Mucosa of descending colon (tissue), 3 donors: ENCODE data around the gene PCDHGA7. TPM values are rescaled to one million over a fixed set of nuclear protein-coding genes. Genes with fewer than 3 reads are reported as not detected.
"Not testable (repeated sequence)": the region's sequence is repeated elsewhere in the genome, so short reads cannot be mapped to it uniquely, and the experiment has no call there.

Experiments used
- ATAC-seq: fragments of 200-7000 bp; cut with Tn5 transposase; one replicate; pipeline ENCODE4 v1.9.1; 2020; ENCODE audit warnings: mild to moderate bottlenecking, moderate library complexity
- DNase-seq, 3 donors: peaks; one replicate each; pipeline ENCODE4 v3.0.0-alpha.2; 2020
- H3K36me3 ChIP-seq: fragments of 200-600 bp; one replicate; pipeline ENCODE4 v1.8.0; 2021; ENCODE audit warnings: low read depth, mild to moderate bottlenecking
- H3K4me1 ChIP-seq: fragments of 200-600 bp; one replicate; pipeline ENCODE4 v1.8.0; 2021; ENCODE audit warnings: low read depth, mild to moderate bottlenecking
- H3K4me3 ChIP-seq: fragments of 200-600 bp; one replicate; pipeline ENCODE4 v1.8.0; 2021; ENCODE audit warnings: mild to moderate bottlenecking
- H3K9me3 ChIP-seq: fragments of 200-600 bp; one replicate; pipeline ENCODE4 v1.8.0; 2021; ENCODE audit warnings: mild to moderate bottlenecking
- CTCF ChIP-seq: fragments of 200-600 bp; IDR thresholded peaks from one replicate; pipeline ENCODE4 v1.8.0; 2022; ENCODE audit warnings: antibody characterized with exemption, mild to moderate bottlenecking
- intact Hi-C, 2 donors: fragments of 100-400 bp; cut with DNase I in 1 of 2; cut with micrococcal nuclease in 1 of 2; formaldehyde crosslinking; loops; one replicate each; pipeline versions ENCODE4 v1.11.0 to v1.11.1; 2022; cut with DNase I, micrococcal nuclease
- total RNA-seq, 3 donors: library from RNA; stranded (reverse); fragmentation: NEBNext Ultra II Directional in 2 of 3; extraction: Animal tissue kit (Norgen Biotek cat#: 25700) in 2 of 3; gene quantifications; one replicate each; pipeline versions ENCODE4 v1.2.1 to v1.2.4, GENCODE V29; 2021 to 2023
- donor health status: DM: no; HTN: no; CAD: no; lungs with moderate emphysema.
- donor health status: DM: no; HTN: no; CAD: no.
- donor health status: DM: no; HTN: yes; CAD: no.

PCDHGA7 gene
- total RNA-seq, 3 donors from 2014 or later, result 1.0 to 5.6 (median 1.7) TPM

DNA sequence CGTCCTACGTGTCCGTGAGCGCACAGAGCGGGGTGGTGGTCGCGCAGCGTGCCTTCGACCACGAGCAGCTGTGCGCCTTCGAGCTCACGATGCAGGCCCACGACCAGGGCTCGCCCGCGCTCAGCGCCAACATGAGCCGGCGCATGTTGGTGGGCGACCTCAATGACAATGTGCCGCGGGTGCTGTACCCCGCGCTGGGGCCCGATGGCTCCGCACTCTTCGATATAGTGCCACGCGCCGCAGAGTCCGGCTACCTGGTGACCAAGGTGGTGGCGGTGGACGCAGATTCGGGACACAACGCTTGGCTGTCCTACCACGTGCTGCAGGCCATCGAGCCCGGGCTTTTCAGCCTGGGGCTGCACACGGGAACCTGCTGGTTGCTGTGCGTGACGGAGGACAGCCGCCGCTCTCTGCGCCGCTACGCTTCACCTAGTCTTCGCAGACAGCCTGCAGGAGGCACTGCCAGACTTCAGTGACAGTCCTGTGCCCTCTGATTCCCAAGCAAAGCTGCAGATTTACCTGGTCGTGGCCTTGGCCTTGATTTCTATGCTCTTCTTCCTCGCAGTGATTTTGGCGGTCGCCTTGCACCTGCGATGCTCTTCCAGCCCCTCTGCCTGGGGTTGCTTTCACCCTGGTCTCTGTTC is 45.4 kb downstream of the PCDHGA7 start:
- no peaks in the 10 kb centered on the region for H3K4me1 ChIP-seq
- intact Hi-C loops, result no loop called here
- no peak for ATAC-seq

GRCh38 chr5:141430332-141431113 is 48.0 kb downstream of the PCDHGA7 start, which contains the start of gene PCDHGA12:
Gene PCDHGA12, plus strand, starts transcription at chr5:141430507. Its CDS starts 253 bp downstream, at chr5:141430760.
- Histone ChIP-seq H3K4me3 (no peak within 1 kb of the TSS), H3K9me3 (peaks cover 93% of the 10 kb centered on the region), H3K4me1 (no peaks in the 10 kb centered on the region), H3K36me3 (no peaks in the 10 kb centered on the region)
- no peak for TF ChIP-seq CTCF
- intact Hi-C loops, result no loop called here
- DNase-seq, result no peak
- peak; percentile 32 for ATAC-seq

More for the DNA sequence above, 45.4 kb downstream of the PCDHGA7 start:
- Histone ChIP-seq H3K36me3 (no peaks in the 10 kb centered on the region), H3K4me3 (no peak overlapping the region), H3K9me3 (peaks cover 99% of the 10 kb centered on the region)
- no peak for DNase-seq
- no peak for TF ChIP-seq CTCF

GRCh38 chr5:141431286-141431685 is 48.7 kb downstream of the PCDHGA7 start:
- no peak for ATAC-seq
- no peak for DNase-seq
- Histone ChIP-seq H3K4me1 (no peaks in the 10 kb centered on the region), H3K4me3 (no peak overlapping the region), H3K9me3 (peaks cover 92% of the 10 kb centered on the region), H3K36me3 (no peaks in the 10 kb centered on the region)
- no peak for TF ChIP-seq CTCF
- intact Hi-C loops, result no loop called here

DNA sequence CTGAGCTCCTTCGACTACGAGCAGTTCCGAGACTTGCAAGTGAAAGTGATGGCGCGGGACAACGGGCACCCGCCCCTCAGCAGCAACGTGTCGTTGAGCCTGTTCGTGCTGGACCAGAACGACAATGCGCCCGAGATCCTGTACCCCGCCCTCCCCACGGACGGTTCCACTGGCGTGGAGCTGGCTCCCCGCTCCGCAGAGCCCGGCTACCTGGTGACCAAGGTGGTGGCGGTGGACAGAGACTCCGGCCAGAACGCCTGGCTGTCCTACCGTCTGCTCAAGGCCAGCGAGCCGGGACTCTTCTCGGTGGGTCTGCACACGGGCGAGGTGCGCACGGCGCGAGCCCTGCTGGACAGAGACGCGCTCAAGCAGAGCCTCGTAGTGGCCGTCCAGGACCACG is 49.8 kb downstream of the PCDHGA7 start:
- ATAC-seq, DNase-seq, H3K4me1 ChIP-seq, intact Hi-C loops, H3K36me3 ChIP-seq, H3K4me3 ChIP-seq: not testable (repeated sequence)
- H3K9me3 ChIP-seq, result peaks cover 92% of the 10 kb centered on the region

DNA sequence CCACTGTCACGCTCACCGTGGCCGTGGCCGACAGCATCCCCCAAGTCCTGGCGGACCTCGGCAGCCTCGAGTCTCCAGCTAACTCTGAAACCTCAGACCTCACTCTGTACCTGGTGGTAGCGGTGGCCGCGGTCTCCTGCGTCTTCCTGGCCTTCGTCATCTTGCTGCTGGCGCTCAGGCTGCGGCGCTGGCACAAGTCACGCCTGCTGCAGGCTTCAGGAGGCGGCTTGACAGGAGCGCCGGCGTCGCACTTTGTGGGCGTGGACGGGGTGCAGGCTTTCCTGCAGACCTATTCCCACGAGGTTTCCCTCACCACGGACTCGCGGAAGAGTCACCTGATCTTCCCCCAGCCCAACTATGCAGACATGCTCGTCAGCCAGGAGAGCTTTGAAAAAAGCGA is 50.2 kb downstream of the PCDHGA7 start:
- DNase-seq, result not testable (repeated sequence)
- peaks cover 92% of the 10 kb centered on the region for H3K9me3 ChIP-seq

GRCh38 chr5:141434006-141434405 is 51.5 kb downstream of the PCDHGA7 start:
- DNase-seq (no peak), ATAC-seq (no peak)
- H3K36me3 ChIP-seq, result no peaks in the 10 kb centered on the region
- no peak overlapping the region for H3K4me3 ChIP-seq
- intact Hi-C loops, result no loop called here
- H3K9me3 ChIP-seq, result peaks cover 86% of the 10 kb centered on the region
- no peaks in the 10 kb centered on the region for H3K4me1 ChIP-seq
- no peak for TF ChIP-seq CTCF

More for the DNA sequence above, 50.2 kb downstream of the PCDHGA7 start:
- ATAC-seq, H3K36me3 ChIP-seq, intact Hi-C loops, H3K4me3 ChIP-seq, H3K4me1 ChIP-seq: not testable (repeated sequence)

Other genes with a start within 250 kb of the PCDHGA7 start
- gene PCDHB5, start 247.5 kb upstream of the PCDHGA7 start, total RNA-seq, result 1 to 10 TPM in 1 of 3 donors, under 1 TPM in 2; 0.41 to 3.0 (median 0.60) TPM
- gene PCDHB6, start 232.7 kb upstream of the PCDHGA7 start, total RNA-seq, result under 1 TPM; 0.24 to 0.60 (median 0.29) TPM
- 1 to 10 TPM in 1 of 3 donors, under 1 TPM in 1, not detected in 1; 0.55 to 2.5 TPM for gene PCDHB7, start 210.1 kb upstream of the PCDHGA7 start, total RNA-seq
- gene PCDHB8, start 205.0 kb upstream of the PCDHGA7 start, total RNA-seq, result 1 to 10 TPM in 1 of 3 donors, under 1 TPM in 2; 0.12 to 2.1 (median 0.72) TPM
- 1 to 10 TPM in 1 of 3 donors, under 1 TPM in 2; 0.49 to 3.4 (median 0.89) TPM for gene PCDHB16, start 200.4 kb upstream of the PCDHGA7 start, total RNA-seq
- 1 to 10 TPM in 1 of 3 donors, under 1 TPM in 2; 0.26 to 2.4 (median 0.70) TPM for gene PCDHB9, start 195.6 kb upstream of the PCDHGA7 start, total RNA-seq
- 1 to 10 TPM in 1 of 3 donors, under 1 TPM in 2; 0.35 to 4.9 (median 0.60) TPM for gene PCDHB10, start 190.4 kb upstream of the PCDHGA7 start, total RNA-seq
- 1 to 10 TPM in 2 of 3 donors, under 1 TPM in 1; 0.55 to 5.8 (median 1.3) TPM for gene PCDHB11, start 183.1 kb upstream of the PCDHGA7 start, total RNA-seq
- gene PCDHB12, start 174.0 kb upstream of the PCDHGA7 start, total RNA-seq, result 1 to 10 TPM in 1 of 3 donors, under 1 TPM in 2; 0.52 to 3.9 (median 0.67) TPM
- gene PCDHB13, start 168.8 kb upstream of the PCDHGA7 start, total RNA-seq, result 1 to 10 TPM; 1.2 to 4.3 (median 1.9) TPM
- gene PCDHB14, start 159.4 kb upstream of the PCDHGA7 start, total RNA-seq, result 1 to 10 TPM in 2 of 3 donors, under 1 TPM in 1; 0.98 to 6.1 (median 2.0) TPM
- gene PCDHB15, start 137.3 kb upstream of the PCDHGA7 start, total RNA-seq, result 1 to 10 TPM in 2 of 3 donors, under 1 TPM in 1; 0.69 to 4.3 (median 1.2) TPM
- gene SLC25A2, start 78.7 kb upstream of the PCDHGA7 start, total RNA-seq, result 1 to 10 TPM; 1.2 to 1.7 (median 1.5) TPM
- 10 to 100 TPM; 52.6 to 70.4 (median 56.9) TPM for gene TAF7, start 62.0 kb upstream of the PCDHGA7 start, total RNA-seq
- 1 to 10 TPM in 1 of 3 donors, under 1 TPM in 2; 0.35 to 1.6 (median 0.43) TPM for gene PCDHGA1, start 52.2 kb upstream of the PCDHGA7 start, total RNA-seq
- 1 to 10 TPM in 1 of 3 donors, under 1 TPM in 2; 0.41 to 3.8 (median 0.51) TPM for gene PCDHGA2, start 44.0 kb upstream of the PCDHGA7 start, total RNA-seq
- gene PCDHGA3, start 38.9 kb upstream of the PCDHGA7 start, total RNA-seq, result 1 to 10 TPM in 1 of 3 donors, under 1 TPM in 2; 0.24 to 2.2 (median 0.43) TPM
- gene PCDHGB1, start 32.6 kb upstream of the PCDHGA7 start, total RNA-seq, result 1 to 10 TPM; 1.0 to 4.1 (median 1.2) TPM
- 1 to 10 TPM in 2 of 3 donors, under 1 TPM in 1; 0.90 to 4.6 (median 1.2) TPM for gene PCDHGA4, start 27.7 kb upstream of the PCDHGA7 start, total RNA-seq
- 1 to 10 TPM; 1.5 to 5.7 (median 2.8) TPM for gene PCDHGB2, start 22.7 kb upstream of the PCDHGA7 start, total RNA-seq
- gene PCDHGA5, start 18.6 kb upstream of the PCDHGA7 start, total RNA-seq, result 1 to 10 TPM; 1.2 to 4.2 (median 1.2) TPM
- gene PCDHGB3, start 12.5 kb upstream of the PCDHGA7 start, total RNA-seq, result 1 to 10 TPM; 2.0 to 6.3 (median 2.0) TPM
- 1 to 10 TPM; 1.6 to 6.7 (median 1.9) TPM for gene PCDHGA6, start 8.9 kb upstream of the PCDHGA7 start, total RNA-seq
- gene PCDHGB4, start 5.0 kb downstream of the PCDHGA7 start, total RNA-seq, result 1 to 10 TPM in 2 of 3 donors, under 1 TPM in 1; 0.65 to 5.3 (median 1.2) TPM
- gene PCDHGA8, start 9.9 kb downstream of the PCDHGA7 start, total RNA-seq, result 1 to 10 TPM in 1 of 3 donors, under 1 TPM in 2; 0.78 to 3.8 (median 0.87) TPM
- 1 to 10 TPM; 3.1 to 9.8 (median 5.6) TPM for gene PCDHGB5, start 15.2 kb downstream of the PCDHGA7 start, total RNA-seq
- 1 to 10 TPM; 2.6 to 6.7 (median 3.2) TPM for gene PCDHGA9, start 20.0 kb downstream of the PCDHGA7 start, total RNA-seq
- gene PCDHGB6, start 25.3 kb downstream of the PCDHGA7 start, total RNA-seq, result 1 to 10 TPM; 2.3 to 8.5 (median 2.8) TPM
- gene PCDHGA10, start 30.2 kb downstream of the PCDHGA7 start, total RNA-seq, result 1 to 10 TPM; 3.5 to 6.1 (median 4.7) TPM
- 10 to 100 TPM in 1 of 3 donors, 1 to 10 TPM in 2; 4.2 to 17.9 (median 4.5) TPM for gene PCDHGB7, start 34.9 kb downstream of the PCDHGA7 start, total RNA-seq
- 1 to 10 TPM; 1.8 to 5.6 (median 2.6) TPM for gene PCDHGA11, start 38.3 kb downstream of the PCDHGA7 start, total RNA-seq
- 1 to 10 TPM; 2.6 to 5.5 (median 3.0) TPM for gene PCDHGA12, start 47.8 kb downstream of the PCDHGA7 start, total RNA-seq
- gene PCDHGC3, start 93.2 kb downstream of the PCDHGA7 start, total RNA-seq, result 10 to 100 TPM; 12.1 to 50.5 (median 24.5) TPM
- gene PCDHGC4, start 102.3 kb downstream of the PCDHGA7 start, total RNA-seq, result 1 to 10 TPM in 2 of 3 donors, under 1 TPM in 1; 0.75 to 2.6 (median 1.6) TPM
- 1 to 10 TPM in 1 of 3 donors, under 1 TPM in 2; 0.61 to 2.6 (median 0.89) TPM for gene PCDHGC5, start 106.3 kb downstream of the PCDHGA7 start, total RNA-seq
- gene DIAPH1, start 236.3 kb downstream of the PCDHGA7 start, total RNA-seq, result 10 to 100 TPM; 53.3 to 87.7 (median 82.7) TPM